ENCODE data around the gene S100A16.

GRCh38 chr1:153563483-153563901 is 49.4 kb downstream of the S100A16 start:
- no peak for TF ChIP-seq RAD21 (IDR thresholded peaks at IDR 0.05; ENCODE audit: low read depth)
- no peak for TF ChIP-seq CTCF (IDR thresholded peaks at IDR 0.05 in 2 of 3, conservative IDR thresholded peaks at IDR 0.05 in 1 of 3; ENCODE audit: borderline replicate concordance in 1 of 3, insufficient read depth in 1 of 3, low read depth in 2 of 3, low read length in 2 of 3)
- no peak for TF ChIP-seq POLR2A (IDR thresholded peaks at IDR 0.05; ENCODE audit: borderline replicate concordance, extremely low read depth, insufficient read depth, insufficient read length)
- no peak for TF ChIP-seq JUND (IDR thresholded peaks at IDR 0.05)
- no peak for TF ChIP-seq MAX (IDR thresholded peaks at IDR 0.05)
- no peak for TF ChIP-seq YY1 (IDR thresholded peaks at IDR 0.05; ENCODE audit: extremely low read depth, insufficient replicate concordance, low read depth, low read length)
- no peak for TF ChIP-seq EGR1 (IDR thresholded peaks at IDR 0.05; ENCODE audit: low read depth)
- no peak for TF ChIP-seq POLR2AphosphoS5 (IDR thresholded peaks at IDR 0.05; ENCODE audit: low read depth, low read length)
- no peak for TF ChIP-seq EZH2 (IDR thresholded peaks at IDR 0.05)
- no peak for TF ChIP-seq ZBTB33 (IDR thresholded peaks at IDR 0.05; ENCODE audit: extremely low read depth, insufficient replicate concordance, low read length)
- TF ChIP-seq SP1 (IDR thresholded peaks at IDR 0.05; ENCODE audit: low read depth), result no peak

All from HCT116 (cell line).